ENCODE data around the gene EXOC4.

EXOC4 gene

DNA sequence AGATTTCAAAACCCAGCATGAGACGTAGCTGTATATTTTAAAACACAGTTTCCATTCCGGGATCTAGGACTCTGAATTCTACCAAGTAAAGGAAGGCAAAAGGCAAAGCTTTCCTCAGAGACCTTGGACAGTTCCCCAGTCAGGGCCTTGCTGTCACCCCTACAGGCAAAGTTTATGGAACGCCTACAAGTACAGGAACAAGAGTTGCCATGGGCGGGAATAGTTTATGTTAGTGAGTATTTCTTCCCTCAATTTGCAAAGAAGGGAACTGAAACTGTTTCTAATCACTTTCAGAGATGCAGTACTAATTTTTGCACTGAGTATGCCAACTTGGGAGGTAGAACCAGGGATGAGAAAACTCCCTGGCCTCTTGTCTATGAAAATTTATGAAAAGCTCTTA is 806.1 kb downstream of the EXOC4 start:
- TF ChIP-seq, protein P1, sequence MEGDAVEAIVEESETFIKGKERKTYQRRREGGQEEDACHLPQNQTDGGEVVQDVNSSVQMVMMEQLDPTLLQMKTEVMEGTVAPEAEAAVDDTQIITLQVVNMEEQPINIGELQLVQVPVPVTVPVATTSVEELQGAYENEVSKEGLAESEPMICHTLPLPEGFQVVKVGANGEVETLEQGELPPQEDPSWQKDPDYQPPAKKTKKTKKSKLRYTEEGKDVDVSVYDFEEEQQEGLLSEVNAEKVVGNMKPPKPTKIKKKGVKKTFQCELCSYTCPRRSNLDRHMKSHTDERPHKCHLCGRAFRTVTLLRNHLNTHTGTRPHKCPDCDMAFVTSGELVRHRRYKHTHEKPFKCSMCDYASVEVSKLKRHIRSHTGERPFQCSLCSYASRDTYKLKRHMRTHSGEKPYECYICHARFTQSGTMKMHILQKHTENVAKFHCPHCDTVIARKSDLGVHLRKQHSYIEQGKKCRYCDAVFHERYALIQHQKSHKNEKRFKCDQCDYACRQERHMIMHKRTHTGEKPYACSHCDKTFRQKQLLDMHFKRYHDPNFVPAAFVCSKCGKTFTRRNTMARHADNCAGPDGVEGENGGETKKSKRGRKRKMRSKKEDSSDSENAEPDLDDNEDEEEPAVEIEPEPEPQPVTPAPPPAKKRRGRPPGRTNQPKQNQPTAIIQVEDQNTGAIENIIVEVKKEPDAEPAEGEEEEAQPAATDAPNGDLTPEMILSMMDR (IDR thresholded peaks at IDR 0.05): no peak

GRCh38 chr7:134059921-134060320 is 807.0 kb downstream of the EXOC4 start:
- TF ChIP-seq, protein P1 (IDR thresholded peaks at IDR 0.05): no peak

GRCh38 chr7:134060874-134061273 is 808.0 kb downstream of the EXOC4 start:
- TF ChIP-seq, protein P1 (IDR thresholded peaks at IDR 0.05): no peak

DNA sequence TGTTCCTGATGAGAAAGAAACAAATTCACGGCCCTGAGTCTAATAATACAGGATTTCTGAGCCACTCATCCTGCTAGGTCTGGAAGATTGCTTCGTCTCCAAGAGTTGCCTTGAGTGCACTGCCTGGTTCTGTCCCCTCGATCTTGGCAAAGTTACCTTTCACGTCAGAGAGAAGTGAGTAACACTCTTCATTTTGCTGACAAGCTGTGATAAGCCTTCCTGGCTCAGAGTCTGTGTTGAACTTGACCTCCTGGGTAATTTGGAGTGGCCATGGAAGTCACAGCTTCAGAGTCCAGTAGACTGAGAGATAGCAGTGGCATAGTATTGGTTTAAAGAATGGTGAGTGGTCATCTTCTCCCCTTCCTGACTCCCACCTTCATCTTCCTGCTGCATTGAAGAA is 809.6 kb downstream of the EXOC4 start:
- TF ChIP-seq, protein P1 (IDR thresholded peaks at IDR 0.05): no peak

DNA sequence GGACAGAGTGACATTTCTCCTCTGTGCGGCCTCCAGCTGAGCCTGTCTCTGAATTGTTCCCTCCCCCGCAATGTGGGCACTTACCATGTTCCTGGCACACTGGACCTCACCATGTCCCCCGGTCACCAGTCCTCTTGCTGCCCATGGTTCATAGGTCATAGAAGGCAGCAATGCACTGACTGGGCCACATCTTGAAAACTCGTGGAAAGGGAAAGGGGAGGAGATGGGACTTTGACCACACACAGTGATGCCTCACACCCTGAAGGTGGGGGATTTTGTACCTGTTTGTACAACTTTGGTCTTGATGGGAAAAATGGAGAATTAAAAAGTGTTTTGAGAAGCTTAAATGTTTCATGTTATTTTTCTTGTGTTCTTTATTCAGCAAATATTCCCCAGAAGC is 812.5 kb downstream of the EXOC4 start:
- TF ChIP-seq, protein P1 (IDR thresholded peaks at IDR 0.05): no peak

GRCh38 chr7:134067164-134067563 is 814.3 kb downstream of the EXOC4 start:
- TF ChIP-seq, protein P1 (IDR thresholded peaks at IDR 0.05): no peak

GRCh38 chr7:134068670-134069069 is 815.8 kb downstream of the EXOC4 start:
- TF ChIP-seq, protein P1 (IDR thresholded peaks at IDR 0.05): no peak

DNA sequence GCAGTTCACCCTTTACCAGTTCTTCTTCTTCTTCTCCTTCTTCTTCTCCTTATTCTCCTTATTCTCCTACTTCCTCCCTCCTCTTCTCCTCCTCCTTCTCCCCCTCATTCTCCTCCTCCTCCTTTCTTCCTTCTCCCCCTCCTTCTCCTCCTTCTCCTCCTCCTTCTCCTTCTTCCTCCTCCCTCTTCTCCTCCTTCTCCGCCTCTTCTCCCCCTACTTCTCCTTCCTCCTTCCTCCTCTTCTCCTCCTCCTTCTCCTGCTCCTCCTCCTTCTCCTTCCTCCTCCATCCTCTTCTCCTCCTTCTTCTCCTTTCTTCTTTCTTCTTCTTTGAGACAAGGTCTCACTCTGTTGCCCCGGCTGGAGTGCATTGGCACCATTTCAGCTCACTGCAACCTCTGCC is 816.3 kb downstream of the EXOC4 start:
- TF ChIP-seq, protein P1 (IDR thresholded peaks at IDR 0.05): no peak

All from LNCAP (cell line).